Epithelial cell of esophagus (primary cell): ENCODE results near the gene ZNF200.
"Not testable (repeated sequence)": the region's sequence is repeated elsewhere in the genome, so short reads cannot be mapped to it uniquely, and the experiment has no call there.

Experiments
- DNase-seq: peaks from one replicate; pipeline ENCODE4 v3.0.0; 2010; ENCODE audit warnings: low read depth
- H3K4me3 ChIP-seq: 2 replicates; pipeline ENCODE4 v1.5.1; 2011; ENCODE audit warnings: mild to moderate bottlenecking, low read length, control low read depth
- CTCF ChIP-seq: IDR thresholded peaks from 2 replicates; pipeline ENCODE4 v1.5.1; 2011; ENCODE audit warnings: low read depth, mild to moderate bottlenecking, low read length, control low read depth, inconsistent platforms; ENCODE audit not compliant: insufficient read depth; ENCODE audit errors: missing control alignments

Gene ZNF200

GRCh38 chr16:3198334-3199072, 36.5 kb downstream of the ZNF200 start:
- no peak overlapping the region for H3K4me3 ChIP-seq
- DNase-seq, result no peak
- TF ChIP-seq CTCF, result no peak

- DNase-seq, H3K4me3 ChIP-seq: not testable (repeated sequence)
Observed at GRCh38 chr16:3197694-3198333, 37.1 kb downstream of the ZNF200 start.

GRCh38 chr16:3195975-3196374, 39.0 kb downstream of the ZNF200 start:
- TF ChIP-seq CTCF, result no peak
- no peak overlapping the region for H3K4me3 ChIP-seq
- no peak for DNase-seq

GRCh38 chr16:3194792-3195191, 40.2 kb downstream of the ZNF200 start:
- no peak overlapping the region for H3K4me3 ChIP-seq
- TF ChIP-seq CTCF, result no peak
- no peak for DNase-seq

GRCh38 chr16:3193221-3194212, 41.4 kb downstream of the ZNF200 start:
- DNase-seq, result no peak
- no peak overlapping the region for H3K4me3 ChIP-seq
- TF ChIP-seq CTCF, result no peak

GRCh38 chr16:3192476-3193019, 42.4 kb downstream of the ZNF200 start:
- no peak for DNase-seq
- TF ChIP-seq CTCF, result no peak
- no peak overlapping the region for H3K4me3 ChIP-seq

- TF ChIP-seq CTCF, result no peak
- peak; percentile 43 for DNase-seq
- peak overlapping the region; percentile 34 for H3K4me3 ChIP-seq
Observed at GRCh38 chr16:3190949-3191353, 44.0 kb downstream of the ZNF200 start.
